B cell (primary cell): ENCODE measurements around the gene TRIP10. TPM values are rescaled to one million over a fixed set of nuclear protein-coding genes. Genes with fewer than 3 reads are reported as not detected.

Experiments used
- ATAC-seq: fragments of 200-7000 bp; cut with Tn5 transposase; one replicate; pipeline ENCODE4 v1.10.0; 2021; ENCODE audit warnings: low read depth, mild to moderate bottlenecking, moderate number of reproducible peaks, moderate library complexity
- CTCF ChIA-PET: fragments of 350-600 bp; sonication (Branson Sonifier 250); formaldehyde crosslinking; loops from one replicate; lab custom pipeline; 2021; ENCODE audit warnings: antibody characterized with exemption, inconsistent platforms; lab: Charles Lee
- POLR2A ChIA-PET: fragments of 350-600 bp; sonication (Branson Sonifier 250); formaldehyde crosslinking; loops from one replicate; lab custom pipeline; 2021; ENCODE audit warnings: antibody characterized with exemption; lab: Charles Lee
- DNase-seq: peaks from one replicate; pipeline ENCODE4 v3.0.0; 2013
- H2AFZ ChIP-seq: 2 replicates; pipeline ENCODE4 v1.6.1; 2012; ENCODE audit warnings: mild to moderate bottlenecking, low read depth, low read length; ENCODE audit not compliant: insufficient read depth, poor library complexity, severe bottlenecking
- H3K27ac ChIP-seq, 2 donors: 1 replicate in 1 of 2; 2 replicates in 1 of 2; pipeline ENCODE4 v1.5.1; 2012 to 2013; ENCODE audit warnings: low read length in 2 of 2, mild to moderate bottlenecking in 2 of 2, moderate library complexity in 1 of 2
- H3K27me3 ChIP-seq, 4 experiments: fragments of 200-600 bp in 1 of 4; sonication (generic) in 1 of 4; replicated peaks in 1 of 4; 1 replicate in 2 of 4; 2 replicates in 2 of 4; pipeline versions ENCODE4 v1.6.1 to v1.7.0; 2013 to 2016; ENCODE audit warnings: low read length in 3 of 4, mild to moderate bottlenecking in 2 of 4, mixed read lengths in 1 of 4, moderate library complexity in 1 of 4; ENCODE audit not compliant: insufficient read depth in 4 of 4, control insufficient read depth in 3 of 4; ENCODE audit errors: control extremely low read depth in 1 of 4
- H3K36me3 ChIP-seq, 2 experiments: replicated peaks in 1 of 2; 1 replicate in 1 of 2; 2 replicates in 1 of 2; pipeline versions ENCODE4 v1.6.1 to v1.7.1; 2013; ENCODE audit warnings: low read length in 1 of 2; ENCODE audit not compliant: insufficient read depth in 2 of 2, control insufficient read depth in 1 of 2; ENCODE audit errors: control extremely low read depth in 1 of 2, extremely low read depth in 1 of 2
- H3K4me1 ChIP-seq, 2 donors: fragments of 200-600 bp in 1 of 2; sonication (generic) in 1 of 2; 1 replicate in 1 of 2; 2 replicates in 1 of 2; pipeline versions ENCODE4 v1.5.1 to v1.6.1; 2013 to 2017; ENCODE audit warnings: low read length in 2 of 2; ENCODE audit not compliant: control insufficient read depth in 2 of 2, insufficient read depth in 2 of 2
- H3K4me2 ChIP-seq: replicated peaks from 2 replicates; pipeline ENCODE3; 2012; ENCODE audit warnings: mild to moderate bottlenecking, low read depth, low read length; ENCODE audit not compliant: poor library complexity, severe bottlenecking
- H3K4me3 ChIP-seq, 5 experiments: fragments of 200-600 bp in 1 of 5; sonication (generic) in 1 of 5; 1 replicate in 3 of 5; 2 replicates in 2 of 5; pipeline versions ENCODE4 v1.5.1 to v1.7.0; 2011 to 2016; ENCODE audit warnings: low read length in 4 of 5, mild to moderate bottlenecking in 4 of 5, low read depth in 2 of 5, control low read depth in 1 of 5, moderate library complexity in 1 of 5; ENCODE audit not compliant: insufficient read depth in 1 of 5; ENCODE audit errors: control extremely low read depth in 1 of 5, extremely low read depth in 1 of 5
- H3K79me2 ChIP-seq: fragments of 200-600 bp; sonication (generic); one replicate; pipeline ENCODE4 v1.6.0; 2016; ENCODE audit warnings: low read length; ENCODE audit not compliant: control insufficient read depth, insufficient read depth
- H3K9ac ChIP-seq: fragments of 200-600 bp; sonication (generic); 2 replicates; pipeline ENCODE4 v1.6.1; 2017; ENCODE audit warnings: mild to moderate bottlenecking, low read length, moderate library complexity
- H3K9me3 ChIP-seq, 3 donors: one replicate each; pipeline versions ENCODE4 v1.6.1 to v1.7.1; 2013; ENCODE audit warnings: low read length in 2 of 3; ENCODE audit not compliant: control insufficient read depth in 2 of 3, insufficient read depth in 1 of 3; ENCODE audit errors: control extremely low read depth in 1 of 3
- H4K20me1 ChIP-seq: 2 replicates; pipeline ENCODE4 v1.6.0; 2012; ENCODE audit warnings: mild to moderate bottlenecking, low read length; ENCODE audit not compliant: insufficient read depth, control insufficient read depth, poor library complexity, severe bottlenecking
- H3K27ac Mint-ChIP-seq: one replicate; pipeline ENCODE4 v1.8.0; 2021; ENCODE audit warnings: mixed read lengths
- H3K27me3 Mint-ChIP-seq: one replicate; pipeline ENCODE4 v1.8.0; 2021; ENCODE audit warnings: mixed read lengths
- H3K4me1 Mint-ChIP-seq: one replicate; pipeline ENCODE4 v1.8.0; 2021; ENCODE audit warnings: mixed read lengths
- H3K4me3 Mint-ChIP-seq: one replicate; pipeline ENCODE4 v1.8.0; 2021; ENCODE audit warnings: mixed read lengths
- H3K9me3 Mint-ChIP-seq: one replicate; pipeline ENCODE4 v1.8.0; 2022; ENCODE audit warnings: mixed read lengths; ENCODE audit not compliant: insufficient read depth
- EZH2 ChIP-seq: IDR thresholded peaks from 2 replicates; pipeline ENCODE4 v1.6.1; 2012; ENCODE audit warnings: borderline replicate concordance, low read depth, mild to moderate bottlenecking, moderate library complexity, low read length; ENCODE audit not compliant: insufficient read depth, poor library complexity, severe bottlenecking
- WGBS: methylation state at CpG from one replicate; pipeline ENCODE4 v1.1.5; 2013; ENCODE audit warnings: missing lambda C conversion rate; ENCODE audit not compliant: insufficient coverage; 5-methylcytosine and 5-hydroxymethylcytosine counted together
- intact Hi-C: fragments of 100-400 bp; cut with micrococcal nuclease; formaldehyde crosslinking; loops from one replicate; pipeline ENCODE4 v1.10.0; 2022
- polyA plus RNA-seq: library from polyadenylated mRNA; depleted of rRNA; stranded (reverse); fragments of >200 nt; gene quantifications from 2 replicates; pipeline ENCODE4 v1.2.3, GENCODE V29; 2012
- total RNA-seq, 2 donors: library from RNA; stranded (reverse); fragments of 120-200 nt in 1 of 2; gene quantifications; 1 replicate in 1 of 2; 2 replicates in 1 of 2; pipeline versions ENCODE4 v1.2.3 to v1.2.4, GENCODE V29; 2013 to 2022
- TF ChIP-seq, protein P1 (sequence below): fragments of 200-600 bp; IDR thresholded peaks from one replicate; pipeline ENCODE4 v1.8.0; 2022; ENCODE audit warnings: antibody characterized with exemption, mild to moderate bottlenecking

Gene TRIP10
- total and polyA plus RNA-seq, 2 donors (not counting 1 experiment from before 2014, with no cell fraction given), result 5.9 to 42.7 TPM

DNA sequence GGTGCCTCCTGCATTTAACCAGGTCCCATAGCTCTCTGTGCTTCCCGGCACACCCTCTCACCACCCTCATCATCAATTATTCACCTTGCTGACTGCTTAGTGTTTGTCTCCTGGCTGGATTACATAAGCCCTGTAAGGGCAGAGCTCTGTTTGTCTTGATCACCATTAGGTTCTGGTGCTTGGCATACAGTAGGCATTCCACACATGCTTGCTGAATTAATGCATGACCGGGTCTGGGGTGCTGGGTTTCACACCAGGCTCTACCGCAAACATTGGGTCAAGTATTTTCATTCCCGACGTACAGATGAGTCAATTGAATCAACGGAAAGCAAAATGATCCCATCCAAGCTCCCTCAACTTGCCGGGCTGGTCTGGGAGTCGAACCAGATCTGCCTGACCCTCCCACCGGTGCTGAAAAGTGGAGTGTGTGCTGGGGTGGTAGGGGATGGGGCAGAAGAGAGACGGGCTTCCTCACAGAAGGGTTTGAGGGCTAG, 61.6 kb downstream of the TRIP10 start:
- no peaks in the 10 kb centered on the region for H3K27me3 ChIP-seq
- H3K27ac ChIP-seq, result peak overlapping the region; percentile 75 to 83
- peaks cover 67% of the 10 kb centered on the region for H3K4me1 Mint-ChIP-seq
- peak overlapping the region; percentile 66 for H2AFZ ChIP-seq
- no peaks in the 10 kb centered on the region for H3K27me3 Mint-ChIP-seq
- H3K79me2 ChIP-seq, result peaks cover 85% of the 10 kb centered on the region
- H3K9me3 Mint-ChIP-seq, result no peaks in the 10 kb centered on the region
- peak overlapping the region; percentile 95 for H3K4me3 Mint-ChIP-seq
- ChIA-PET CTCF (interaction anchor here (0.6 to 5.2 kb wide), 5 partner anchors 9 to 63 kb away, joined by 3 to 57 read pairs (median 7); partner anchors contain the start of genes GPR108 and VAV1), POLR2A (interaction anchor here (0.5 to 5.3 kb wide), 10 partner anchors 12 to 607 kb away, joined by 3 to 73 read pairs (median 4); partner anchors contain the start of genes SH2D3A and VAV1)
- peak overlapping the region; percentile 98 for H3K27ac Mint-ChIP-seq
- DNase-seq, result no peak
- H3K4me3 ChIP-seq, result peak overlapping the region; percentile 32 to 68 (median 61)
- H4K20me1 ChIP-seq, result peaks cover 47% of the 10 kb centered on the region
- peak overlapping the region; percentile 88 for H3K4me2 ChIP-seq
- intact Hi-C loops, result loop anchor here (1.0 to 5.0 kb wide), 5 partner anchors 29 to 169 kb away; partner anchors contain the start of genes GPR108, SH2D3A and VAV1
- ATAC-seq, result no peak
- H3K9ac ChIP-seq, result peak overlapping the region; percentile 63
- H3K4me1 ChIP-seq, result peaks cover 41 to 78% of the 10 kb centered on the region in 2 donors
- WGBS, result 26% methylated on average over 8 of the region's 10 CpGs
- H3K36me3 ChIP-seq, result peaks cover 1 to 5% of the 10 kb centered on the region in 2 experiments
- no peaks in the 10 kb centered on the region for H3K9me3 ChIP-seq
- TF ChIP-seq, protein P1, sequence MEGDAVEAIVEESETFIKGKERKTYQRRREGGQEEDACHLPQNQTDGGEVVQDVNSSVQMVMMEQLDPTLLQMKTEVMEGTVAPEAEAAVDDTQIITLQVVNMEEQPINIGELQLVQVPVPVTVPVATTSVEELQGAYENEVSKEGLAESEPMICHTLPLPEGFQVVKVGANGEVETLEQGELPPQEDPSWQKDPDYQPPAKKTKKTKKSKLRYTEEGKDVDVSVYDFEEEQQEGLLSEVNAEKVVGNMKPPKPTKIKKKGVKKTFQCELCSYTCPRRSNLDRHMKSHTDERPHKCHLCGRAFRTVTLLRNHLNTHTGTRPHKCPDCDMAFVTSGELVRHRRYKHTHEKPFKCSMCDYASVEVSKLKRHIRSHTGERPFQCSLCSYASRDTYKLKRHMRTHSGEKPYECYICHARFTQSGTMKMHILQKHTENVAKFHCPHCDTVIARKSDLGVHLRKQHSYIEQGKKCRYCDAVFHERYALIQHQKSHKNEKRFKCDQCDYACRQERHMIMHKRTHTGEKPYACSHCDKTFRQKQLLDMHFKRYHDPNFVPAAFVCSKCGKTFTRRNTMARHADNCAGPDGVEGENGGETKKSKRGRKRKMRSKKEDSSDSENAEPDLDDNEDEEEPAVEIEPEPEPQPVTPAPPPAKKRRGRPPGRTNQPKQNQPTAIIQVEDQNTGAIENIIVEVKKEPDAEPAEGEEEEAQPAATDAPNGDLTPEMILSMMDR, result no peak
- TF ChIP-seq EZH2, result no peak

Other genes with a start within 250 kb of the TRIP10 start
- gene TUBB4A, start 237.4 kb upstream of the TRIP10 start, total RNA-seq, result 21.9 and 22.1 TPM in 2 replicates
- gene TUBB4A, start 237.4 kb upstream of the TRIP10 start, polyA plus RNA-seq, result 3.3 and 3.9 TPM in 2 replicates
- gene TNFSF9, start 208.7 kb upstream of the TRIP10 start, total RNA-seq, result 11.7 TPM in 2 replicates
- gene TNFSF9, start 208.7 kb upstream of the TRIP10 start, polyA plus RNA-seq, result 8.9 and 24.3 TPM in 2 replicates
- gene CD70, start 148.5 kb upstream of the TRIP10 start, total RNA-seq, result 48.5 and 49.1 TPM in 2 replicates
- 14.6 and 23.9 TPM in 2 replicates for gene CD70, start 148.5 kb upstream of the TRIP10 start, polyA plus RNA-seq
- 0.37 and 0.58 TPM in 2 replicates for gene TNFSF14, start 69.5 kb upstream of the TRIP10 start, total RNA-seq
- gene TNFSF14, start 69.5 kb upstream of the TRIP10 start, polyA plus RNA-seq, result 0.04 and 0.06 TPM in 2 replicates
- gene C3, start 19.0 kb upstream of the TRIP10 start, total RNA-seq, result 0.47 and 2.0 TPM in 2 replicates
- gene C3, start 19.0 kb upstream of the TRIP10 start, polyA plus RNA-seq, result 0.01 and 0.27 TPM in 2 replicates
- 78.8 and 79.0 TPM in 2 replicates for gene GPR108, start 2.1 kb upstream of the TRIP10 start, total RNA-seq
- gene GPR108, start 2.1 kb upstream of the TRIP10 start, polyA plus RNA-seq, result 82.5 and 100.0 TPM in 2 replicates
- gene SH2D3A, start 27.8 kb downstream of the TRIP10 start, total RNA-seq, result 33.5 and 36.1 TPM in 2 replicates
- gene SH2D3A, start 27.8 kb downstream of the TRIP10 start, polyA plus RNA-seq, result 54.1 and 61.1 TPM in 2 replicates
- gene VAV1, start 33.0 kb downstream of the TRIP10 start, total RNA-seq, result 98.8 and 104 TPM in 2 replicates
- gene VAV1, start 33.0 kb downstream of the TRIP10 start, polyA plus RNA-seq, result 62.7 and 65.0 TPM in 2 replicates
- gene ADGRE1, start 147.9 kb downstream of the TRIP10 start, total RNA-seq, result 0.24 TPM in 1 of 2 replicates, not detected in the other
- 0.21 and 0.33 TPM in 2 replicates for gene ADGRE1, start 147.9 kb downstream of the TRIP10 start, polyA plus RNA-seq